Panc1 (cell line): ENCODE data around the gene UBE3B. TPM values are rescaled to one million over a fixed set of nuclear protein-coding genes. Genes with fewer than 3 reads are reported as not detected.

ENCODE experiments used
- ATAC-seq: fragments of 200-7000 bp; cut with Tn5 transposase; 2 replicates; pipeline ENCODE4 v1.9.1; 2020; ENCODE audit warnings: mild to moderate bottlenecking, moderate library complexity
- BruUV-seq: library from RNA; stranded (reverse); fragments of 400-500 nt; replicated peaks from 2 replicates; lab custom pipeline; 2021; lab: Mats Ljungman, UMichigan
- CTCF ChIA-PET: fragments of 300-600 bp; sonication (Branson Sonifier 250); formaldehyde crosslinking; loops from one replicate; lab custom pipeline; 2022; ENCODE audit warnings: antibody characterized with exemption; lab: Charles Lee
- POLR2A ChIA-PET: fragments of 300-600 bp; sonication (Branson Sonifier 250); formaldehyde crosslinking; loops from one replicate; lab custom pipeline; 2022; ENCODE audit warnings: antibody characterized with exemption; lab: Charles Lee
- DNase-seq: peaks from one replicate; pipeline ENCODE4 v3.0.0-alpha.2; 2010; ENCODE audit warnings: low read depth, low spot score
- H3K27ac ChIP-seq: 2 replicates; pipeline ENCODE4 v1.5.1; 2011; ENCODE audit warnings: mild to moderate bottlenecking, low read length, inconsistent platforms
- H3K27me3 ChIP-seq: fragments of 200-500 bp; sonication (Bioruptor generic); 2 replicates; pipeline ENCODE4 v1.6.0; 2014; ENCODE audit warnings: low read length, inconsistent platforms; ENCODE audit not compliant: control insufficient read depth, insufficient read depth
- H3K36me3 ChIP-seq: fragments of 200-500 bp; sonication (Bioruptor generic); 2 replicates; pipeline ENCODE4 v1.5.1; 2014; ENCODE audit warnings: inconsistent platforms, mild to moderate bottlenecking, low read length, moderate library complexity; ENCODE audit not compliant: control insufficient read depth, insufficient read depth
- H3K4me1 ChIP-seq: 2 replicates; pipeline ENCODE4 v1.5.1; 2011; ENCODE audit warnings: inconsistent platforms, mild to moderate bottlenecking, low read length, moderate library complexity; ENCODE audit not compliant: control insufficient read depth, insufficient read depth
- H3K4me3 ChIP-seq, 2 experiments: 2 replicates each; pipeline ENCODE4 v1.5.1; 2011 to 2012; ENCODE audit warnings: low read depth in 2 of 2, low read length in 2 of 2, mild to moderate bottlenecking in 2 of 2, inconsistent platforms in 1 of 2, moderate library complexity in 1 of 2
- H3K9me3 ChIP-seq: fragments of 200-500 bp; sonication (Bioruptor generic); 2 replicates; pipeline ENCODE4 v1.5.1; 2014; ENCODE audit warnings: low read depth, mild to moderate bottlenecking, inconsistent platforms, low read length, moderate library complexity; ENCODE audit not compliant: control insufficient read depth, insufficient read depth
- POLR2AphosphoS5 ChIP-seq: IDR thresholded peaks from 2 replicates; pipeline ENCODE4 v1.6.1; 2012; ENCODE audit warnings: mild to moderate bottlenecking, low read depth, low read length, moderate library complexity
- SIN3A ChIP-seq: IDR thresholded peaks from 2 replicates; pipeline ENCODE4 v1.6.1; 2012; ENCODE audit warnings: low read depth, mild to moderate bottlenecking, low read length, moderate library complexity, borderline replicate concordance; ENCODE audit not compliant: insufficient read depth
- TCF7L2 ChIP-seq: IDR thresholded peaks from 2 replicates; pipeline ENCODE4 v1.6.1; 2011; ENCODE audit warnings: mild to moderate bottlenecking, low read depth, low read length, inconsistent platforms
- in situ Hi-C: cut with HindIII; loops from 2 replicates; pipeline ENCODE4 v1.10.0; 2016; ENCODE audit warnings: low sequenced_read_pairs, low pct_unique_long_range_greater_than_20kb
- intact Hi-C: fragments of 100-400 bp; cut with micrococcal nuclease; formaldehyde crosslinking; loops from one replicate; pipeline ENCODE4 v1.10.0; 2022; ENCODE audit not compliant: unreplicated experiment
- total RNA-seq: library from RNA; stranded (reverse); gene quantifications from one replicate; pipeline ENCODE4 v1.2.1, GENCODE V29; 2021; ENCODE audit not compliant: unreplicated experiment
- TF ChIP-seq, protein P1 (sequence below), 2 experiments: IDR thresholded peaks; 2 replicates each; pipeline ENCODE4 v1.6.1; 2011 to 2012; ENCODE audit warnings: low read depth in 2 of 2, control low read depth in 1 of 2, low read length in 1 of 2, mild to moderate bottlenecking in 1 of 2, moderate library complexity in 1 of 2; ENCODE audit not compliant: insufficient read depth in 1 of 2
- TF ChIP-seq, protein P2 (sequence below): fragments of 450-650 bp; IDR thresholded peaks from 2 replicates; pipeline ENCODE4 v1.5.1; 2017; ENCODE audit warnings: mild to moderate bottlenecking

The UBE3B gene
- total RNA-seq, 1 experiment from 2014 or later, result 38.9 TPM

DNA sequence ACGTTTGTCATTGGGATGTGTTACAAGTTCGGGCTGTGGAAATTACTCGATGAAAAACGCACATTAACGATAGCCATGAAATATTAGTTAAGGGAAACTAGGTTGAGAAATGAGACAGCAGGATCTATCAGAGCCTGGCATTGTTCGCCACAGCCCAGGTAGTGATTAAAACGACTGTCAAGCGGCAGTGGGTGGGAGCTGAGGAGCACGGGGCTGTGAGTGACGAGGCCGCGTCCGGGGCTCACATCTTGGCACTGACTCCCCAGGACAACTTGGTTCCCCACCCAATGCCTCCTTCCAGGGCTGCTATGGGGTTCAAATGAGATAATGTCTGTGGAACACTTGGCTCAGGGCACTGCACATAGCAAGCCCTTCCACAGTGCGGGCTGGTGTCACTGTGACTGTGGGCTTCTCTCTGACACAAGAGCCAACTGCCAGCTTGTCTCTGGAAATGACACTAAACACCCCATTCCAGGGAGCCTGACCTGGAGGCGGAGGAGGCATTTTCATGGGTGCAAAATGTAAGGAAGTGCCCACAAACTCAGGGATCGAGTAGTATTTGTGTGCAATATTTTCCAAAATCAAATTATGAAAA lies 76.6 kb downstream of the UBE3B start:
- intact Hi-C loops (no loop called here), in situ Hi-C loops (no loop called here)
- no TSS peak for BruUV-seq
- Histone ChIP-seq H3K27me3 (peaks cover 11% of the 10 kb centered on the region), H3K4me1 (no peaks in the 10 kb centered on the region), H3K9me3 (no peaks in the 10 kb centered on the region), H3K4me3 (no peak overlapping the region), H3K36me3 (no peaks in the 10 kb centered on the region), H3K27ac (no peak overlapping the region)
- ChIA-PET CTCF (interaction anchor here (0.6 kb wide), 1 partner anchor 9 kb away, joined by 3 read pairs; no protein-coding TSS in a partner anchor), POLR2A (interaction anchor here (0.5 kb wide), 1 partner anchor 186 kb away, joined by 7 read pairs; no protein-coding TSS in a partner anchor)
- TF ChIP-seq SIN3A (no peak), TCF7L2 (no peak), POLR2AphosphoS5 (no peak)
- TF ChIP-seq, protein P1, sequence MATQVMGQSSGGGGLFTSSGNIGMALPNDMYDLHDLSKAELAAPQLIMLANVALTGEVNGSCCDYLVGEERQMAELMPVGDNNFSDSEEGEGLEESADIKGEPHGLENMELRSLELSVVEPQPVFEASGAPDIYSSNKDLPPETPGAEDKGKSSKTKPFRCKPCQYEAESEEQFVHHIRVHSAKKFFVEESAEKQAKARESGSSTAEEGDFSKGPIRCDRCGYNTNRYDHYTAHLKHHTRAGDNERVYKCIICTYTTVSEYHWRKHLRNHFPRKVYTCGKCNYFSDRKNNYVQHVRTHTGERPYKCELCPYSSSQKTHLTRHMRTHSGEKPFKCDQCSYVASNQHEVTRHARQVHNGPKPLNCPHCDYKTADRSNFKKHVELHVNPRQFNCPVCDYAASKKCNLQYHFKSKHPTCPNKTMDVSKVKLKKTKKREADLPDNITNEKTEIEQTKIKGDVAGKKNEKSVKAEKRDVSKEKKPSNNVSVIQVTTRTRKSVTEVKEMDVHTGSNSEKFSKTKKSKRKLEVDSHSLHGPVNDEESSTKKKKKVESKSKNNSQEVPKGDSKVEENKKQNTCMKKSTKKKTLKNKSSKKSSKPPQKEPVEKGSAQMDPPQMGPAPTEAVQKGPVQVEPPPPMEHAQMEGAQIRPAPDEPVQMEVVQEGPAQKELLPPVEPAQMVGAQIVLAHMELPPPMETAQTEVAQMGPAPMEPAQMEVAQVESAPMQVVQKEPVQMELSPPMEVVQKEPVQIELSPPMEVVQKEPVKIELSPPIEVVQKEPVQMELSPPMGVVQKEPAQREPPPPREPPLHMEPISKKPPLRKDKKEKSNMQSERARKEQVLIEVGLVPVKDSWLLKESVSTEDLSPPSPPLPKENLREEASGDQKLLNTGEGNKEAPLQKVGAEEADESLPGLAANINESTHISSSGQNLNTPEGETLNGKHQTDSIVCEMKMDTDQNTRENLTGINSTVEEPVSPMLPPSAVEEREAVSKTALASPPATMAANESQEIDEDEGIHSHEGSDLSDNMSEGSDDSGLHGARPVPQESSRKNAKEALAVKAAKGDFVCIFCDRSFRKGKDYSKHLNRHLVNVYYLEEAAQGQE (IDR thresholded peaks at IDR 0.05; ENCODE audit: insufficient read depth in 1 of 2, low read depth in 2 of 2, low read length in 1 of 2), result no peak
- TF ChIP-seq, protein P2, sequence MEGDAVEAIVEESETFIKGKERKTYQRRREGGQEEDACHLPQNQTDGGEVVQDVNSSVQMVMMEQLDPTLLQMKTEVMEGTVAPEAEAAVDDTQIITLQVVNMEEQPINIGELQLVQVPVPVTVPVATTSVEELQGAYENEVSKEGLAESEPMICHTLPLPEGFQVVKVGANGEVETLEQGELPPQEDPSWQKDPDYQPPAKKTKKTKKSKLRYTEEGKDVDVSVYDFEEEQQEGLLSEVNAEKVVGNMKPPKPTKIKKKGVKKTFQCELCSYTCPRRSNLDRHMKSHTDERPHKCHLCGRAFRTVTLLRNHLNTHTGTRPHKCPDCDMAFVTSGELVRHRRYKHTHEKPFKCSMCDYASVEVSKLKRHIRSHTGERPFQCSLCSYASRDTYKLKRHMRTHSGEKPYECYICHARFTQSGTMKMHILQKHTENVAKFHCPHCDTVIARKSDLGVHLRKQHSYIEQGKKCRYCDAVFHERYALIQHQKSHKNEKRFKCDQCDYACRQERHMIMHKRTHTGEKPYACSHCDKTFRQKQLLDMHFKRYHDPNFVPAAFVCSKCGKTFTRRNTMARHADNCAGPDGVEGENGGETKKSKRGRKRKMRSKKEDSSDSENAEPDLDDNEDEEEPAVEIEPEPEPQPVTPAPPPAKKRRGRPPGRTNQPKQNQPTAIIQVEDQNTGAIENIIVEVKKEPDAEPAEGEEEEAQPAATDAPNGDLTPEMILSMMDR, result no peak
- DNase-seq (no peak), ATAC-seq (no peak)

DNA sequence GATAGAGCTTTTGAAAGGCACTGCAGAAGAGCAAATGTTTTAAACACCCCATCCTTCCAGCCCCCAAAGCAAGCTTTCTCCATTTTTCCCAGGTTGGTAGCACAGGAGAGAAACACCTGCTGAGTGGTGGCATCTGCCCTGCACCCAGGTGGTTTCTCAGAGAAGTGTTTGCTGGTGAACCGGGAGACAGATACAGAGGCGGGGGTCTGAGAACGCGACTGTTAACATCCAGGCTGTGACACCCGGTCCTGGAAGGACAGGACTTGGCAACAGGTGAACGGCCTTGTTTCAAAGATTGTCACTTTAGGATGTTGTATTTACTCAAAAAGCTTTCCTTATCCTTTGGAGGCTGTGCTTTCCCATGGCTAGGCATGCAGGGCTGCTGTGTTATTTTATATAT lies 77.3 kb downstream of the UBE3B start:
- Histone ChIP-seq H3K27ac (no peak overlapping the region), H3K36me3 (no peaks in the 10 kb centered on the region), H3K4me1 (no peaks in the 10 kb centered on the region), H3K27me3 (peaks cover 4% of the 10 kb centered on the region; the same call in 1 of the 2 replicates), H3K4me3 (no peak overlapping the region), H3K9me3 (no peaks in the 10 kb centered on the region)
- DNase-seq (no peak), ATAC-seq (no peak)
- BruUV-seq, result no TSS peak
- TF ChIP-seq, protein P1 (IDR thresholded peaks at IDR 0.05; ENCODE audit: insufficient read depth in 1 of 2, low read depth in 2 of 2, low read length in 1 of 2), result no peak
- TF ChIP-seq SIN3A, result no peak
- TF ChIP-seq, protein P2, result no peak
- TF ChIP-seq POLR2AphosphoS5, result no peak
- no peak for TF ChIP-seq TCF7L2
- in situ Hi-C loops, result no loop called here
- CTCF ChIA-PET, result no interaction called here
- POLR2A ChIA-PET, result interaction anchor here (0.6 to 0.7 kb wide), 2 partner anchors 36 to 803 kb away, joined by 3 to 15 read pairs; no protein-coding TSS in a partner anchor
- intact Hi-C loops, result no loop called here
